Naive thymus-derived CD4-positive, alpha-beta T cell (primary cell): Measurements from ENCODE around the gene PSTPIP2. TPM values are rescaled to one million over a fixed set of nuclear protein-coding genes. Genes with fewer than 3 reads are reported as not detected.

ENCODE experiments used
- ATAC-seq: fragments of 150-1000 bp; cut with Tn5 transposase; 2 replicates; pipeline ENCODE4 v1.10.0; 2021; ENCODE audit warnings: mild to moderate bottlenecking, moderate library complexity
- CTCF ChIA-PET: fragments of 350-600 bp; sonication (Branson Sonifier 250); formaldehyde crosslinking; loops from one replicate; lab custom pipeline; 2021; ENCODE audit warnings: antibody characterized with exemption; lab: Charles Lee
- POLR2A ChIA-PET: fragments of 350-600 bp; sonication (Branson Sonifier 250); formaldehyde crosslinking; loops from one replicate; lab custom pipeline; 2021; ENCODE audit warnings: antibody characterized with exemption, inconsistent platforms; lab: Charles Lee
- DNase-seq, 9 donors: peaks; one replicate each; pipeline versions ENCODE4 v3.0.0 to v3.0.0-alpha.2; 2020 to 2022; ENCODE audit warnings: mixed read lengths in 1 of 9
- H3K27ac ChIP-seq: one replicate; pipeline ENCODE4 v1.7.0; 2013; ENCODE audit warnings: mild to moderate bottlenecking, low read depth, low read length, moderate library complexity
- H3K27me3 ChIP-seq, 2 donors: one replicate each; pipeline ENCODE4 v1.7.0; 2013; ENCODE audit warnings: low read length in 2 of 2, mild to moderate bottlenecking in 2 of 2, moderate library complexity in 2 of 2; ENCODE audit not compliant: control insufficient read depth in 2 of 2, insufficient read depth in 2 of 2
- H3K36me3 ChIP-seq, 3 experiments: 1 replicate in 2 of 3; 2 replicates in 1 of 3; pipeline ENCODE4 v1.7.0; 2013; ENCODE audit warnings: low read length in 3 of 3, mild to moderate bottlenecking in 3 of 3, moderate library complexity in 1 of 3; ENCODE audit not compliant: insufficient read depth in 3 of 3, control insufficient read depth in 2 of 3
- H3K4me1 ChIP-seq, 2 donors: one replicate each; pipeline ENCODE4 v1.7.0; 2013; ENCODE audit warnings: low read length in 2 of 2, mild to moderate bottlenecking in 2 of 2, moderate library complexity in 1 of 2; ENCODE audit not compliant: control insufficient read depth in 2 of 2, insufficient read depth in 2 of 2
- H3K4me3 ChIP-seq: 2 replicates; pipeline ENCODE4 v1.7.0; 2013; ENCODE audit warnings: mild to moderate bottlenecking, low read length
- H3K9me3 ChIP-seq, 3 experiments: 1 replicate in 2 of 3; 2 replicates in 1 of 3; pipeline ENCODE4 v1.7.0; 2013; ENCODE audit warnings: low read length in 3 of 3; ENCODE audit not compliant: control insufficient read depth in 2 of 3
- H3K27ac Mint-ChIP-seq, 9 donors: one replicate each; pipeline ENCODE4 v1.8.0; 2020 to 2022; ENCODE audit warnings: mixed read lengths in 9 of 9, mild to moderate bottlenecking in 8 of 9, moderate library complexity in 5 of 9, inconsistent platforms in 2 of 9
- H3K27me3 Mint-ChIP-seq, 5 donors: one replicate each; pipeline ENCODE4 v1.8.0; 2021 to 2022; ENCODE audit warnings: mixed read lengths in 5 of 5, mild to moderate bottlenecking in 1 of 5
- H3K36me3 Mint-ChIP-seq, 5 donors: one replicate each; pipeline ENCODE4 v1.8.0; 2020 to 2022; ENCODE audit warnings: mixed read lengths in 5 of 5, mild to moderate bottlenecking in 3 of 5, inconsistent platforms in 1 of 5
- H3K4me1 Mint-ChIP-seq, 7 donors: one replicate each; pipeline ENCODE4 v1.8.0; 2020 to 2022; ENCODE audit warnings: mixed read lengths in 7 of 7, mild to moderate bottlenecking in 3 of 7, inconsistent platforms in 1 of 7
- H3K4me3 Mint-ChIP-seq, 10 donors: one replicate each; pipeline ENCODE4 v1.8.0; 2020 to 2022; ENCODE audit warnings: mild to moderate bottlenecking in 10 of 10, mixed read lengths in 10 of 10, moderate library complexity in 6 of 10, inconsistent platforms in 2 of 10
- H3K9me3 Mint-ChIP-seq, 11 donors: one replicate each; pipeline ENCODE4 v1.8.0; 2020 to 2022; ENCODE audit warnings: mixed read lengths in 11 of 11, mild to moderate bottlenecking in 4 of 11, inconsistent platforms in 1 of 11, moderate library complexity in 1 of 11
- intact Hi-C, 2 donors: fragments of 100-400 bp; cut with micrococcal nuclease; formaldehyde crosslinking; loops; one replicate each; pipeline ENCODE4 v1.15.1; 2023
- polyA plus RNA-seq, 2 donors: library from polyadenylated mRNA; unstranded; fragments of 300-500 nt; fragmentation: Illumina TruSeq; gene quantifications; one replicate each; pipeline ENCODE4 v1.2.3, GENCODE V29; 2021
- total RNA-seq, 6 experiments: library from RNA in 5 of 6; stranded (reverse) in 5 of 6; gene quantifications; 1 replicate in 5 of 6; 2 replicates in 1 of 6; pipeline ENCODE4 v1.2.3 and lab custom pipeline; 2021 to 2026

The PSTPIP2 gene
- total and polyA plus RNA-seq, 7 experiments from 2014 or later, result 11.1 to 24.6 (median 15.2) TPM

DNA sequence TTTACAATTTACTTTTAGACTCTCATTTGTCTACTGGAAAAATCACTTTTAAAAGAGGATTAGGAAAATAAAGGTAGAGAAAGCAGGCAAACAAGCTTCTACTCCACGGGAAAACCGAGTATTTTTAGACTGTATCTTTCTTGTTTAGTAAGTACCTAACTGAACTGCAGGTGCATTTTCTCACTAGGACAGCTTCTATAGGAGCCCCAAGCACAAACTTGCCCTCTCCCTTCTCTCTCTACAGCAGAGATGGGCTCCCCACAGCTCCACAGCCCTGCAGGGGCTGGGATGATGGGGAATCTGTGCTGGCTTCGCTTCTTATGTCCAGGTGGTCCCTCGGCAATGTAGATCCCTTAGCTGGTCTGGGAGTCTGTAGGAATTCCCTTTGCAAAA lies 16.2 kb downstream of the PSTPIP2 start:
- peak overlapping the region; percentile 24 to 86 (median 64) for H3K27ac Mint-ChIP-seq
- intact Hi-C loops, result no loop called here
- Histone ChIP-seq H3K4me3 (no peak overlapping the region), H3K36me3 (no peaks in the 10 kb centered on the region), H3K9me3 (no peaks in the 10 kb centered on the region), H3K4me1 (peaks cover 10 to 17% of the 10 kb centered on the region in 2 donors), H3K27me3 (no peaks in the 10 kb centered on the region), H3K27ac (peak overlapping the region; percentile 32)
- H3K4me1 Mint-ChIP-seq, result peaks cover 21 to 51% (median 46%) of the 10 kb centered on the region in 7 donors
- peaks cover 0 to 3% (median 0%) of the 10 kb centered on the region in 5 donors for H3K36me3 Mint-ChIP-seq
- H3K4me3 Mint-ChIP-seq, result peak overlapping the region in 9 of 10 donors; percentile 21 to 72 (median 59)
- H3K27me3 Mint-ChIP-seq, result no peaks in the 10 kb centered on the region
- DNase-seq (no peak), ATAC-seq (no peak)
- POLR2A ChIA-PET, result interaction anchor here (1.1 to 1.4 kb wide), 4 partner anchors 13 to 18 kb away, joined by 4 to 5 read pairs (median 4); no protein-coding TSS in a partner anchor
- CTCF ChIA-PET, result interaction anchor here (0.6 to 2.0 kb wide), 2 partner anchors 17 to 1149 kb away, joined by 3 to 6 read pairs; no protein-coding TSS in a partner anchor
- no peaks in the 10 kb centered on the region for H3K9me3 Mint-ChIP-seq

DNA sequence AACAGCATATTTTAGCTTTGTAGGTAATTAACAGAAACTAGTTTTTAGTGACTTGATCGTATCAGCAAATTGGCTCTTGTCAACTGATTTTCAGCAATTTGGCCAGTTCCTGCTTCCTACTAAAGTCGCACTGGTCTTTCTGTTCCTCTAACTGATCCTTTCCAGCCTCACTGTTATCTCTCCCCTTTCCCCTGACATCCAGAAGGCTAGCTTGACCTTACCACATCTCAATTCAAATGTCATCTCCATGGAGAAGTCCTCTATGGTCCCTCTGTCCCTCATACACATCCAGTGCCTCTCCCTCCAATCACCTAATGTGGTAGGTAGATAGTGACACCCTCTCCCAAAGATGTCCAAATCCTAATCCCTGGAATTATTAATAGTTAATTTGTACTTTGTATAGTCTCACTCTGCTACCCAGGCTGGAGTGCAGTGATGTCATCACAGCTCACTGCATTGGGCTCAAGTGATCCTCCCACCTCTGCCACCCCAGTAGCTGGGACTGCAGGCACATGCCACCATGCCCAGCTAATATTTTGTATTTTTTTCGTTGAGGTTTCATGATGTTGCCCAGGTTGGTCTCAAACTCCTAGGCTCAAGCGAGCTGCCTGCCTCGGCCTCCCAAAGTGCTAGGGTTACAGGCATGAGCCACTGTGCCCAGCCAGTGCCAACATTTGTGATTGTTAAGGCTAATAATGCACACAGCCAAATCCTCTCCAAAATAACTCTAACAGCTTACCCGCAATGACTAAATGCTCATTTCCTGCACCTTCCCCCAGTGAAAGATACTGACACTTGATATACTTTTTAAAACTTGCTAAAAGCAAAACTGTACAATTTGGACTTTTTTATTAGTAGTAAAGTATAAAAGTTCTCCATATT lies 16.9 kb downstream of the PSTPIP2 start:
- Mint-ChIP-seq H3K36me3 (peaks cover 0 to 2% (median 0%) of the 10 kb centered on the region in 5 donors), H3K9me3 (no peaks in the 10 kb centered on the region), H3K4me3 (peak overlapping the region; percentile 12 to 72 (median 58)), H3K4me1 (peaks cover 21 to 46% (median 44%) of the 10 kb centered on the region in 7 donors), H3K27me3 (no peaks in the 10 kb centered on the region), H3K27ac (peak overlapping the region in 8 of 9 donors; percentile 24 to 86 (median 69))
- ATAC-seq (peak; percentile 73), DNase-seq (peak in 1 of 9 donors; percentile 16)
- CTCF ChIA-PET, result interaction anchor here (2.0 kb wide), 1 partner anchor 18 kb away, joined by 6 read pairs; no protein-coding TSS in a partner anchor
- peaks cover 10 to 17% of the 10 kb centered on the region in 2 donors for H3K4me1 ChIP-seq
- no peaks in the 10 kb centered on the region for H3K9me3 ChIP-seq
- peak overlapping the region; percentile 32 for H3K27ac ChIP-seq
- no peaks in the 10 kb centered on the region for H3K27me3 ChIP-seq
- intact Hi-C loops, result no loop called here
- POLR2A ChIA-PET, result interaction anchor here (0.6 to 1.4 kb wide), 5 partner anchors 12 to 145 kb away, joined by 3 to 5 read pairs (median 4); no protein-coding TSS in a partner anchor
- H3K4me3 ChIP-seq, result no peak overlapping the region
- H3K36me3 ChIP-seq, result no peaks in the 10 kb centered on the region

DNA sequence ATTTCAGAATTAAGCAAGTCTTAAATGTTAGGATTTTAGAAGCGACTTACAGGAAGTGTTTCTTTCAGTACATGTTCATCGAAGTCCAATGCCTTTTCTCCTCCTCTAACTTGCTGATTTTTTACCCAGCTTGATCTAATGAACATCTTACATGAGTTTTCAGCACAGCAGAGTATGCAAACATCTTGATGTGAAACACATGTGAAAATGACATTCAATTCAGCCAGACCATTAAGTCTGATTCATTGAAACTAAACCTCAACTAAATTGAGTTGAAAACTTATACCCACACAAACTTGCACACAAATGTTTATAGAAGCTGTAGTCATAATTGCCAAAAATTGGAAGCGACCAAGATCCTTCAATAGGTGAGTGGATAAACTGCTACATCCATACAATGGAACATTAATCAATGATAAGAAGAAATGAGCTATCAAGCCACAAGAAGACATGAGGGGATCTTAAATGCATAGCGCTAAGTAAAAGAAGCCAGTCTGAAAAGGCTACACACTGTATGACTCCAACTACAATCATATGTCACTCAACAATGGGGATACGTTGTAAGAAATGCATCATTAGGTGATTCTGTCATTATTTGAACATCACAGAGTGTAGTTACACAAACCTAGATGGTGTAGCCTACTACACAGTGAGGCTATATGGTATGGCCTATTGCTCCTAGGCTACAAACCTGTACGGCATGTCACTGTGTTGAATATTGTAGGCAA lies 18.5 kb downstream of the PSTPIP2 start:
- Mint-ChIP-seq H3K4me3 (no peak overlapping the region), H3K4me1 (peaks cover 21 to 47% (median 44%) of the 10 kb centered on the region in 7 donors), H3K9me3 (no peaks in the 10 kb centered on the region), H3K27me3 (no peaks in the 10 kb centered on the region), H3K36me3 (peaks cover 0 to 2% (median 0%) of the 10 kb centered on the region in 5 donors), H3K27ac (no peak overlapping the region)
- H3K9me3 ChIP-seq, result no peaks in the 10 kb centered on the region
- peaks cover 10 to 17% of the 10 kb centered on the region in 2 donors for H3K4me1 ChIP-seq
- H3K36me3 ChIP-seq, result no peaks in the 10 kb centered on the region
- no peak overlapping the region for H3K27ac ChIP-seq
- no peak for ATAC-seq
- intact Hi-C loops, result no loop called here
- DNase-seq, result no peak
- no peaks in the 10 kb centered on the region for H3K27me3 ChIP-seq
- H3K4me3 ChIP-seq, result no peak overlapping the region
- CTCF ChIA-PET, result no interaction called here
- POLR2A ChIA-PET, result no interaction called here

DNA sequence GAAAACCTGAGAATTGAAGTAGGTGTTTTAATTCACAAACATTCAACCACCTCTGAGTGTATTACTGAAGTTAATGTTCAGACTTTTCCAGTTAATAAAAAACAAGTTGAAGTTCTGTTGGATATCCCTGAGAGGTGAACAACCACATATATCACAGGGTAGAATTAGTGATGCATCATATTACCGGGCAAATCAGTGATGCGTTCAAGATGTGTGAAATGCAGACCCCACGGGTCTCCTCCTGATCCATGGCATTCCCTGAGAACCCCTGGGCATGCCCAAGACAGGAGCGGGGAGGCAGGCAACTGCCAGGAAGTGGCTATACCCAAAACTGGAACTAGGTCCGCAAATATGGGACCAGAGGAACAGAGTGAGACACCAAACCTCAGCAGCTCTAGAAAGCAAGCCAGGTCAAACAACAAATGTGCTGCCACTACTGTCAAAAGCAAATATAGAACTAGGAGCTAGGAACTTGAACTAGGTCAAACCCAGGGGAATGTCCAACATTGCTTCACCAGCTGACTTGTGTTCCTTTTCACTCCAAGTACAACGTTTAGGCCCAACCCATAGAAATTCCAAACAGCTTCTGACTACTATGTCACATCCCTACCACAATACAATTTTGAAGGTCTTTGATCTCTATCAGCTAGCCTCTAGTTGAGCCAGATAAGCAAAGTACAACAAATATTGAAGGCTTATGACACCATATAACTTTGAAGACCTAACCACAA lies 20.2 kb downstream of the PSTPIP2 start:
- POLR2A ChIA-PET, result interaction anchor here (0.5 kb wide), 1 partner anchor 8 kb away, joined by 3 read pairs; no protein-coding TSS in a partner anchor
- Histone ChIP-seq H3K36me3 (no peaks in the 10 kb centered on the region), H3K9me3 (no peaks in the 10 kb centered on the region), H3K27ac (no peak overlapping the region), H3K4me3 (no peak overlapping the region), H3K4me1 (peaks cover 10 to 17% of the 10 kb centered on the region in 2 donors), H3K27me3 (no peaks in the 10 kb centered on the region)
- no peak for ATAC-seq
- CTCF ChIA-PET, result interaction anchor here (1.0 kb wide), 1 partner anchor 11 kb away, joined by 3 read pairs; no protein-coding TSS in a partner anchor
- Mint-ChIP-seq H3K4me1 (peaks cover 21 to 55% (median 46%) of the 10 kb centered on the region in 7 donors), H3K4me3 (no peak overlapping the region), H3K36me3 (peaks cover 0 to 2% (median 0%) of the 10 kb centered on the region in 5 donors), H3K9me3 (no peaks in the 10 kb centered on the region), H3K27ac (peak overlapping the region in 1 of 9 donors; percentile 25), H3K27me3 (peaks cover 0 to 2% (median 0%) of the 10 kb centered on the region in 5 donors)
- DNase-seq, result no peak
- intact Hi-C loops, result no loop called here

DNA sequence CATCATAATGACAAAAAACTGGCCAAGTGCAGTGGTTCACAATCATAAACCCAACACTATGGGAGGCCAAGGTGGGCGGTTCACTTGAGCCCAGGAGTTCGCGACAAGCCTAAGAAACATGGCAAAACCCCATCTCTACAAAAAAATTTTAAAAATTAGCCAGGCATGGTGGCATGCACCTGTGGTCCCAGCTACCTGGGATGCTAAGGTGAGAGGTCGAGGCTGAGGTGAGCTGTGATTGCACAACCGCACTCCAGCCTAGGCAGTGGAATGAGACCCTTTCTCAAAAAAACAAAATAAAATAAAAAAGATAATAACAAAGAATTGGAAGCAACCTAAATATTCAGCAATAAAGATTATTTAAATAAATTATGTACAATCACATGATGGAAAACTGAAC lies 21.8 kb downstream of the PSTPIP2 start:
- H3K27me3 Mint-ChIP-seq, result peaks cover 0 to 2% (median 0%) of the 10 kb centered on the region in 5 donors
- no peaks in the 10 kb centered on the region for H3K36me3 ChIP-seq
- intact Hi-C loops, result no loop called here
- no peak overlapping the region for H3K27ac ChIP-seq
- peaks cover 0 to 1% (median 0%) of the 10 kb centered on the region in 5 donors for H3K36me3 Mint-ChIP-seq
- H3K9me3 ChIP-seq, result no peaks in the 10 kb centered on the region
- no peak overlapping the region for H3K4me3 ChIP-seq
- ChIA-PET POLR2A (no interaction called here), CTCF (no interaction called here)
- no peak overlapping the region for H3K4me3 Mint-ChIP-seq
- peaks cover 0 to under 1% (median 0%) of the 10 kb centered on the region in 11 donors for H3K9me3 Mint-ChIP-seq
- DNase-seq (no peak), ATAC-seq (no peak)
- H3K27ac Mint-ChIP-seq, result no peak overlapping the region
- H3K4me1 Mint-ChIP-seq, result peaks cover 13 to 53% (median 44%) of the 10 kb centered on the region in 7 donors
- no peaks in the 10 kb centered on the region for H3K27me3 ChIP-seq
- peaks cover 6 to 8% of the 10 kb centered on the region in 2 donors for H3K4me1 ChIP-seq

DNA sequence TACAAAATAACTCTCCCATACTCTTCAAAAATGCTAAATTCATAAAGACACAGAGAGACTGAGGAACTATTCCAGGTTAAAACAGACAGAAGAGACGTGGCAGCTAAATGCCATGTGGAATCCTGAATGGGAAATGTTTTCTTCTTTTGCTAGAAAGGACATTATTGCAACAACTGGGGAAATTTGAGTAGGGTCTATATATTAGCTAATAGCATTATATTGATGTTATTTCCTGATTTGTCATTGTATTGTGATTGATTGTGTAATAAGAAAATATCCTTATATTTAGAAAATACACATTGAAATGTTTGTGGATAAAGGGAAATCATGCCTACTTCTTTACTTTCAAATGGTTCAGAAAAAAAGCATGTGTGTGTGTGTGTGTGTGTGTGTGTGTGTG lies 23.4 kb downstream of the PSTPIP2 start:
- H3K27ac ChIP-seq, result no peak overlapping the region
- no peak for DNase-seq
- H3K4me3 ChIP-seq, result no peak overlapping the region
- peak overlapping the region in 3 of 9 donors; percentile 2 to 62 (median 47) for H3K27ac Mint-ChIP-seq
- no peak for ATAC-seq
- peaks cover 5 to 46% (median 32%) of the 10 kb centered on the region in 7 donors for H3K4me1 Mint-ChIP-seq
- no peaks in the 10 kb centered on the region for H3K27me3 ChIP-seq
- H3K9me3 ChIP-seq, result no peaks in the 10 kb centered on the region
- intact Hi-C loops, result loop anchor here in 1 of 2 donors (1.0 kb wide), 1 partner anchor 8 kb away; no protein-coding TSS in a partner anchor
- H3K4me1 ChIP-seq, result no peaks in the 10 kb centered on the region
- H3K36me3 ChIP-seq, result no peaks in the 10 kb centered on the region
- peaks cover 0 to 2% (median 0%) of the 10 kb centered on the region in 11 donors for H3K9me3 Mint-ChIP-seq
- no peak overlapping the region for H3K4me3 Mint-ChIP-seq
- H3K36me3 Mint-ChIP-seq, result peaks cover 0 to 5% (median 0%) of the 10 kb centered on the region in 5 donors
- H3K27me3 Mint-ChIP-seq, result peaks cover 0 to 2% (median 0%) of the 10 kb centered on the region in 5 donors
- CTCF ChIA-PET, result no interaction called here
- POLR2A ChIA-PET, result no interaction called here
